GM18951 (cell line): Measurements from ENCODE around the gene AGAP1.

Experiments used
- POLR2A ChIP-seq: IDR thresholded peaks from 4 replicates; pipeline ENCODE4 v1.6.1; 2011; ENCODE audit warnings: mild to moderate bottlenecking; ENCODE audit not compliant: insufficient read length, insufficient read depth; ENCODE audit errors: extremely low read depth
- in situ Hi-C: fragments of 300-500 bp; cut with MboI; formaldehyde crosslinking; loops from one replicate; pipeline ENCODE4 v1.12.0; 2022; ENCODE audit warnings: low sequenced_read_pairs, mixed read lengths, inconsistent platforms; ENCODE audit not compliant: unreplicated experiment

AGAP1 gene

DNA sequence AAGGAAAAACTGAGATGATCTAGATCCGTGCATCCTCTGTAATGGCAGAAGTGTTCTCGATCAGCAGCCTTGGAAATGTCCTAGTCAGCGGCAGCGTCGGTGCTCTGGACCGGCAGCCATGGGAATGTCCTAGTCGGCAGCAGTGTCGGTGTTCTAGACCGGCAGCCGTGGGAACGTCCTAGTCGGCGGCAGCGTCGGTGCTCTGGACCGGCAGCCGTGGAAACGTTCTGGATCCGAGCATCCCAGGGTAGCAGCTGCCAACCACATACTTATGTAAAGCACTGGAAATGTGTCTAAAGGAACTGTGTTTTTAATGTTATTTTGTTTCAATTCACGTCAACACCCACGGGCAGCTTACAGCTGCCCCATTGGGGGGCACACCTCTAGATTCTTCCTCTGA, 615.6 kb downstream of the AGAP1 start:
- no peak for TF ChIP-seq POLR2A
- in situ Hi-C loops: no loop called here

DNA sequence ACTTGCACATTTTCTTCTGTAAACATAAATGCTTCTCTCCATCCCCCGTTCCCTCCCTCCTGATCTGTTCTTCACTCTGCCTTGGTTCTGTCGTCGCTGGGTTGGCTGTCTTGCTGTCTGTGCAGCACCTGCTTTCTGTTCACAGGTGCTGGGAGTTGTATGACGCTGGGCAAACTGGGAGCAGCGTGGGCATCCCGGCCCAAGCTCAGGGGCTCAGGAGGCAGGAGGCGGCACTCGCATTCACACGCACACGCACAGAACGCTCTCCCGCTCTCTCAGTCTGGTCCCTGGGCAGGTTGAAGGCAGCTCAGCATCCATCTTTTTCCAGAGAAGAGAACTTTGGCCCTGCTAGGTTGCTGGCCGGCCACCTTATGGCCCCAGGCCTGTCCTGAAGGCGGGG, 618.6 kb downstream of the AGAP1 start:
- in situ Hi-C loops: no loop called here
- TF ChIP-seq POLR2A: no peak

DNA sequence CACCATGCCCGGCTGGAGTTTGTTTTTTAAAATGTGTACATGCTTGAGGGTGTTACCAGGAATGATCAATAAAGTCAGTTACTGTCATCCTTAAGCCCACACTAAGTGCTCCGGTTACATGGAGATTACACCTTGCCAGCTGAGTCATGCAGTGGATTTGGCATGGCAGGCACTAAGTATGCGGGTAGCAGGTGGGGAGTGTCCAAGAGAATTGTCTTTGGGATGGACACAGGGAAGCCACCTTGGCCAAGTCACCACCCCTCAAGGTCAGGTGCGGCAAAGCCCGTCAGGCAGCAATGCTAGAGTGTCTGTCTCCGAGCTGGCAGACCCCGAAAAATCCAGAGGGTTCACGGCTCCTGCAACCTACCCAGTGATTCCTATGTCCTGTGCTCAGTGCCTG, 619.6 kb downstream of the AGAP1 start:
- in situ Hi-C loops: no loop called here
- no peak for TF ChIP-seq POLR2A

DNA sequence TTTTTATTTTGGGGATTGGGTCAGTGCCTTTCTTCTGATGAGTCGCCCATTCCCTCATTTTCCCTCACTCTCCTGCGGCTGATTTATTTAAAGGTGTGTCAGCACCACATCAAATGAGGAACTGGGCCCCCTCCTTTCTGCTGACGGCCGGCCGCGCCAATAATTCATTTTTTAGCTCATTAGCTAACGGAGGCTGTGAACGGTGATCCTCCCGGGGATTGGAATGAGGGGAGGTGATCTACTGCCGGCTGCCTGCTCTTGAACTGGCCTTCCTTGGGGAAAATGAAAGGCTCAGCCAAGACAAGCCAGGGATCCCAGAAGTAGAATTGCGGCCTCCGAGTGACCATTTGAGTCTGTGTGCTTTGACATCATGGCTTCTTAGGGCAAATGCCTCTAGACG, 620.1 kb downstream of the AGAP1 start:
- in situ Hi-C loops: no loop called here
- no peak for TF ChIP-seq POLR2A

DNA sequence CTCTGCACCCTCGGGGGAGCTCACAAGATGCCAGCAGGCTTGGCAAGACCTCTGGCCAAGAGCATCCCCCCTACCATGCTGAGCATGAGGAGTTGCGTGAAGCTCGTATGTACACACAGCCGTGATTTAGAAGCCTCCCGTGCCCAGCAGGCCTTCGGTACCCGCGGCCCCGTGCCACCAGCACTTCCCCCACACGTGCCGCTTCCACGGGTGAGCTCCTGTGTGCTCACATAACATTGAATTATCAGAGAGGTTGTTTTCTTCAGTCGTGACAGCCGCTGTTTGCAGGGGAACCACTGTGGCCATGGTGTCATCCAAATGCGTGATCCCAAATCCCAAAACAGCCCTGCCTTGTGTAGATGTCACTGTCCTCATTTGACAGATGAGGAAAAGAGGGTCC, 621.1 kb downstream of the AGAP1 start:
- in situ Hi-C loops: no loop called here
- TF ChIP-seq POLR2A: no peak

DNA sequence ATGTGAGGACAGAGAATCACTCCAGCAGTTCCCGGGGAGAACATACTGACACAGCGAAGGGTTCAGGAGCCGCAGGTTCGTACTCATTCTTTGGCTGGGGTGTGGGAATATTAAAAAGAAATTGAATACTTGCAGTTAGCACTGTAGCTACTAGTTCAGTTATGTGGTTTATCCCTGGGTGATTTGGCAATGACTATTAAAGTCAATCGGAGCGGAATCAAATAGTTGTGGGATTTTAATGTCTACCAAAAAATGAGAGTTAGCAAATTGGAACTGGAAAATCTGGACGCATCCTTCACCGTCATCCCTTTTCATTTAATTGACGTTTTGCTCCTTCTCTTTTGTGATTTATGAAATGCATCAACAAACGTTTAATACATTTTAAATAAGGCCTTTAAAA, 623.6 kb downstream of the AGAP1 start:
- no peak for TF ChIP-seq POLR2A

DNA sequence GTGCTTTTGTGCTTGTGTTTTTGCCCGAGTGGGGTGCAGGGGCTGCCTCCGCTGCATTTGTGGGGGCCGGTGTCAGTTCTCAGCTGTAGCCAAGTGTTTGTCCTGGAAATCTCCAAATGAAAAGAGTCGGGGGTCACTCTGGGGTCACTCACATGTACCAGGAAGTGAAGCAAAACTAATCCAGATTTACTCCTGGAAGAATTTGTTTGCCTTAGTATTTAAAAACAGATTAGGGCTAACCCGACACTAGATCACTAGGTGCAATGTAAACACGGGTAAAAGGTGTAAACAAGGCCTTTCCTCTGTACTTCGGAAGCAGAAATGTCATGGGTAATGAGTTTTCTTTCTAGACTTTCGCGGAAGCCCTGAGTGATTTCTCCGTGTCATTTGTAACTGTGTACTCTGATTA, 624.0 kb downstream of the AGAP1 start:
- TF ChIP-seq POLR2A: no peak

More for the DNA sequence above, 623.6 kb downstream of the AGAP1 start:
- in situ Hi-C loops: no loop called here

DNA sequence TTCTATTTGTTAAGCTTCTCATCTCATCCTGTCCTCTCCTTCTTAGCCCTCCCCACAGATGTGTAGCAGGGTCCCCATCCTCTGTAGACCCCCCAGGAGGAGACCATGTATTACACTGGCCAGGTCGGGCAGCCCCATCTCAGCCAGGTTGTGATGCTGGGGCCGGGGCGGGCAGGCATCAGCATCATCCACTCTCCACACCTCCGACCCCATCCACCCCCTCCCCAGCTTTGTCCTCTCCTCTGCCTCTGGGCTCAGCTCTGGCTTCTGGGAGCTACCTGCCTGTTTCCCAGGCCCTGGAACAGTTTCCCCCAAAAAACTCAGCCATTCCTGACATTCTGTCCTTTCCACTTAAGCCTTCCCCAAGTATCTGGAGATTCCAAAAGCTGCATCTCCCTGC, 625.2 kb downstream of the AGAP1 start:
- no peak for TF ChIP-seq POLR2A
- in situ Hi-C loops: no loop called here

More for the DNA sequence above, 624.0 kb downstream of the AGAP1 start:
- in situ Hi-C loops: no loop called here

DNA sequence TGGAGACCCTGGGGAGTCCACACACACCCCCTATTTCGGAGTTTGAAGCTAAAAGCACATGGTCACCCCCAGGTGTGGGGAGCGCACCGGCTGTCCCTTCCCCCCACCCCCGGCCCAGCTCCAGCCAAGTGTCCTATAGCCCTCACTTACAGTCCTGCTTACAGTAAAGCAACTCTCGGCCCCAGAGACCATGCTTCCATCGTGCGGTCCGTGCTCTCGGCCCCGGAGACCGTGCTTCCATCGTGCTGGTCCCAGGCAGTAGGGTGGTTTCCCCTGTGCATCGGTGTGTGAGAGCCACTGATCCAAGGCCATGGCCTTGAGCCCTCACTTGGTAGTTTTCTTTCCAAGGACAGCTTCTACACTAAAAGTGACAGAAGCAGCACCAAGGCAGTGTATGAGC, 625.6 kb downstream of the AGAP1 start:
- TF ChIP-seq POLR2A: no peak
- in situ Hi-C loops: no loop called here

DNA sequence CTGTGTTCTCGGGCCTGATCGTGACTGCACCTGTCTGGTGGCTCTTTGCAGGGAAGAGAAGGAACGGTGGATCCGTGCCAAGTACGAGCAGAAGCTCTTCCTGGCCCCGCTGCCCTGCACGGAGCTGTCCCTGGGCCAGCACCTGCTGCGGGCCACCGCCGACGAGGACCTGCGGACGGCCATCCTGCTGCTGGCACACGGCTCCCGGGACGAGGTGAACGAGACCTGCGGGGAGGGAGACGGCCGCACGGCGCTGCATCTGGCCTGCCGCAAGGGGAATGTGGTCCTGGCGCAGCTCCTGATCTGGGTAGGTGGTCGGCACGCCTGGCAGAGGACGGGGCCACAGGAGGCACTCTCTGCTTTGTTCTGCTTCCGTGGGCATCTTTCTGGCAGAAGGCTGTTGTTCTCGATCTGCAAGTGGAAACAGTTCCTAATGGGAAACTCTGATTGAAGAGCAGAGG, 626.3 kb downstream of the AGAP1 start:
- TF ChIP-seq POLR2A: no peak
- in situ Hi-C loops: no loop called here

DNA sequence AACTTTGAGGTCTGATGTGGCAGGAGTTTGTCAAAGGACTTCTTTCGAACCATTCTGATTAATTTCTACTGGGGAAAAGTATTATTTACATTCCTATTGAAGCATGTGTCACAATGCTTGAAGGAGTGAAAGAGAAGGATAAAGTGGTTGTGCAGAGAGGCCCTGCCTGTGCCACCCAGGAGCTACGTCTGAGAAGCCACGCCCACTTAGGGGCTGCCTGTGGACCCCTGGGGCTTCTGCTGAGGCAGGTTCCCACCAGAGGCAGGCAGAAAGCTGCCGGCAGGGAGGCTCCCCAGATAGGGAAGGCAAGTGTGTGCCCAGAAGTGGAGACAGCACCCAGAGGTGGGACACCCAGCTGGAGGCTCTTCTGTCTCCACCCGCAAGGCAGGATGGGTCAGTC, 627.0 kb downstream of the AGAP1 start:
- in situ Hi-C loops: no loop called here
- no peak for TF ChIP-seq POLR2A

DNA sequence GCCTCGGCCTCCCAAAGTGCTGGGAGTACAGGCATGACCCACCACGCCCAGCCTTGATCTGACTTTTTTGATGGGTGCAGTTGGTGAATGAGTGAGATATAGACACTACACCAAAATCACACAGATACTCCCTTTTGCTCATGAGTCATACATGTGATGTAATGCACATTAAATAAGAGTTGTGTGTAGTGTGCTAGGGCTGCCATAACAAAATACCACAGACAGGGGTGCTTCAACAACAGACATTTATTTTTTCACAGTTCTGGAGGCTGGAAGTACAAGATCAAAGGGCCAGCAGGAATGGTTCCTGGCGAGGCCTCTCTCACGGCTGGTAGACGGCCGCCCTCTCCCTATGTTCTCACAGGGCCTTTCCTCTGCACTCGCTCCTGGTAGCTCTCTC, 627.7 kb downstream of the AGAP1 start:
- in situ Hi-C loops: no loop called here
- TF ChIP-seq POLR2A: no peak

DNA sequence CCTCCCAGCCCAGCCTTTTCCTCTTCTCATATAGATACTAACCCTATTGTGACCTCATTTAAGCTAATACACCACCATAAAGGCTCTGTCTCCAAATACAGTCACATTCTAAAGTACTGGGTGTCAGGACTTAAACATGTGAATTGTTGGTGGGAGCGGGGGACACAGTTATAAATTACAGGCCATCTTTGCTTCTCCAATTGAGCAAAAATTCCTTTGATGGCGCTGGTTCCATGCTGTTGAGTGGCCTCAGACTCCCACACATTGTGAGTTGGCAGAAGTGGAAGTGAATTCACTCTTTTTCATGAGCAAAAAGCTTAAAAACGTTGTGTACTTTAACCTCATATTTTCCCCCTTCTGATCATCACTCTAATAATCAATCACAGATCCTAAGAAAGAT, 628.4 kb downstream of the AGAP1 start:
- no peak for TF ChIP-seq POLR2A
- in situ Hi-C loops: no loop called here

DNA sequence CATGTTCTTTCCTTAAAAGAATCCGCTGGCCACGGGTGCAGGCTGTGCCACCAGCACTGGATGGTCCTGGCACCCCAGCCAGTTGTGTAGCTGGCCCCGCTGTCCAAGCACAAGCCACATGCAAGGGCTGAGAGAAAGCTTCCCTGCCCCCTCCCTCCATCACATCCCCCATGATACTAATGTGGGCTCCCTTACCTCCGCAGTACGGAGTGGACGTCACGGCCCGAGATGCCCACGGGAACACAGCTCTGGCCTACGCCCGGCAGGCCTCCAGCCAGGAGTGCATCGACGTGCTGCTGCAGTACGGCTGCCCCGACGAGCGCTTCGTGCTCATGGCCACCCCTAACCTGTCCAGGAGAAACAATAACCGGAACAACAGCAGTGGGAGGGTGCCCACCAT, 629.9 kb downstream of the AGAP1 start:
- in situ Hi-C loops: no loop called here
- no peak for TF ChIP-seq POLR2A
